Measurements from ENCODE around the gene BLM. TPM values are rescaled to one million over a fixed set of nuclear protein-coding genes. Genes with fewer than 3 reads are reported as not detected.

Gene BLM
- polyA plus RNA-seq, 2 of the 4 experiments (the other 2 are of a cell fraction): 10.5 to 15.2 TPM

- TF ChIP-seq, protein P1, sequence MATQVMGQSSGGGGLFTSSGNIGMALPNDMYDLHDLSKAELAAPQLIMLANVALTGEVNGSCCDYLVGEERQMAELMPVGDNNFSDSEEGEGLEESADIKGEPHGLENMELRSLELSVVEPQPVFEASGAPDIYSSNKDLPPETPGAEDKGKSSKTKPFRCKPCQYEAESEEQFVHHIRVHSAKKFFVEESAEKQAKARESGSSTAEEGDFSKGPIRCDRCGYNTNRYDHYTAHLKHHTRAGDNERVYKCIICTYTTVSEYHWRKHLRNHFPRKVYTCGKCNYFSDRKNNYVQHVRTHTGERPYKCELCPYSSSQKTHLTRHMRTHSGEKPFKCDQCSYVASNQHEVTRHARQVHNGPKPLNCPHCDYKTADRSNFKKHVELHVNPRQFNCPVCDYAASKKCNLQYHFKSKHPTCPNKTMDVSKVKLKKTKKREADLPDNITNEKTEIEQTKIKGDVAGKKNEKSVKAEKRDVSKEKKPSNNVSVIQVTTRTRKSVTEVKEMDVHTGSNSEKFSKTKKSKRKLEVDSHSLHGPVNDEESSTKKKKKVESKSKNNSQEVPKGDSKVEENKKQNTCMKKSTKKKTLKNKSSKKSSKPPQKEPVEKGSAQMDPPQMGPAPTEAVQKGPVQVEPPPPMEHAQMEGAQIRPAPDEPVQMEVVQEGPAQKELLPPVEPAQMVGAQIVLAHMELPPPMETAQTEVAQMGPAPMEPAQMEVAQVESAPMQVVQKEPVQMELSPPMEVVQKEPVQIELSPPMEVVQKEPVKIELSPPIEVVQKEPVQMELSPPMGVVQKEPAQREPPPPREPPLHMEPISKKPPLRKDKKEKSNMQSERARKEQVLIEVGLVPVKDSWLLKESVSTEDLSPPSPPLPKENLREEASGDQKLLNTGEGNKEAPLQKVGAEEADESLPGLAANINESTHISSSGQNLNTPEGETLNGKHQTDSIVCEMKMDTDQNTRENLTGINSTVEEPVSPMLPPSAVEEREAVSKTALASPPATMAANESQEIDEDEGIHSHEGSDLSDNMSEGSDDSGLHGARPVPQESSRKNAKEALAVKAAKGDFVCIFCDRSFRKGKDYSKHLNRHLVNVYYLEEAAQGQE (IDR thresholded peaks at IDR 0.05): no peak
Measured at GRCh38 chr15:90713081-90713480, 4.1 kb upstream of the BLM start (continued).

- TF ChIP-seq SREBF2 (IDR thresholded peaks at IDR 0.05) (no peak), HOXB5 (CRISPR knock-in tag; IDR thresholded peaks at IDR 0.05) (0 out of 2 replicates have a peak, but pooled peaks have one; percentile 46), HOXA7 (CRISPR knock-in tag; IDR thresholded peaks at IDR 0.05) (0 out of 2 replicates have a peak, but pooled peaks have one; percentile 44), HOXB13 (CRISPR knock-in tag; IDR thresholded peaks at IDR 0.05; ENCODE audit: low read depth) (0 out of 2 replicates have a peak, but pooled peaks have one; percentile 17), ATOH8 (CRISPR knock-in tag; IDR thresholded peaks at IDR 0.05; ENCODE audit: low read depth) (peak; percentile 73; the same call in 1 of the 2 replicates)
- Histone ChIP-seq H3K4me3 (peak overlapping the region; percentile 72), H3K27ac (peak overlapping the region; percentile 81 to 84), H3K4me2 (peak overlapping the region; percentile 74), H3K9me3 (no peaks in the 10 kb centered on the region), H3K4me1 (peaks cover 12% of the 10 kb centered on the region; the same call in 1 of the 3 replicates)
- whole genome bisulfite sequencing (ENCODE audit: missing lambda C conversion rate): 24% methylated on average over 14 of the region's 14 CpGs
- ChIA-PET CTCF (interaction anchor here (0.7 to 5.8 kb wide), 14 partner anchors 11 to 241 kb away, joined by 3 to 46 read pairs (median 4); partner anchors contain the start of gene FES), POLR2A (interaction anchor here (0.7 to 1.4 kb wide), 5 partner anchors 8 to 186 kb away, joined by 3 to 6 read pairs (median 5); no protein-coding TSS in a partner anchor)
- no peak for FAIRE-seq
- peak in 1 of 2 experiments; percentile 33; a peak in 2 of 6 replicates for ATAC-seq
- peak in 1 of 2 experiments; percentile 26 for DNase-seq (ENCODE audit: low read depth in 1 of 2, low spot score in 1 of 2)
Measured at GRCh38 chr15:90716317-90716975, 700 bp upstream of the BLM start.

DNA sequence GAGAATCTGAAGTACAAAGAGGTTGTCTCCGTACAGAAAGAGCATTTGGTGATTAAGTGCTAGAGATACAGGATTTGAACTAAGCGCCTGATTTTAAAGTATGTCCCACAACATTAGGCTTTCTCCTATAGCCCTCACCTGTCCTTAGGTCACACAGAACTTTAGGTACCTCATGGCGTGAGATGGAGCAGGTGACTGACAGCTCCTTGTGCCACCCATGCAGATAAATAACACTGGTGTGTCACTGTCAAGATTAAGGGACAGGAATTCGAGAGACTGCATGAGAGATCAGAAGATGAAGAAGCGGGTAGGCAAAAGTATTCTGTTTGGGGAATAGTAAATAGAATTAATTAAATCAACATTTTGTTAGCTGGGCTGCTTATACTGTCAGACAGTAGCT, 1.1 kb downstream of the BLM start:
- no peaks in the 10 kb centered on the region for H3K9me3 ChIP-seq
- 70% methylated on average over 5 of the region's 5 CpGs for WGBS (ENCODE audit: missing lambda C conversion rate)
- TF ChIP-seq CBX8 (IDR thresholded peaks at IDR 0.05): no peak
- TF ChIP-seq ZC3H11A (IDR thresholded peaks at IDR 0.05): no peak
- TF ChIP-seq, protein P2, sequence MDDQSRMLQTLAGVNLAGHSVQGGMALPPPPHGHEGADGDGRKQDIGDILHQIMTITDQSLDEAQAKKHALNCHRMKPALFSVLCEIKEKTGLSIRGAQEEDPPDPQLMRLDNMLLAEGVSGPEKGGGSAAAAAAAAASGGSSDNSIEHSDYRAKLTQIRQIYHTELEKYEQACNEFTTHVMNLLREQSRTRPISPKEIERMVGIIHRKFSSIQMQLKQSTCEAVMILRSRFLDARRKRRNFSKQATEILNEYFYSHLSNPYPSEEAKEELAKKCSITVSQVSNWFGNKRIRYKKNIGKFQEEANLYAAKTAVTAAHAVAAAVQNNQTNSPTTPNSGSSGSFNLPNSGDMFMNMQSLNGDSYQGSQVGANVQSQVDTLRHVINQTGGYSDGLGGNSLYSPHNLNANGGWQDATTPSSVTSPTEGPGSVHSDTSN (IDR thresholded peaks at IDR 0.05): no peak
- no peak for TF ChIP-seq HOXA7 (CRISPR knock-in tag; IDR thresholded peaks at IDR 0.05)
- no peak for TF ChIP-seq TP53 (CRISPR knock-in tag; IDR thresholded peaks at IDR 0.05)
- no peak for TF ChIP-seq RNF2 (IDR thresholded peaks at IDR 0.05; ENCODE audit: borderline replicate concordance, low read depth)
- no peak for TF ChIP-seq PHF8 (IDR thresholded peaks at IDR 0.05; ENCODE audit: borderline replicate concordance, low read depth)
- TF ChIP-seq HOXB5 (CRISPR knock-in tag; IDR thresholded peaks at IDR 0.05): no peak
- no peak for TF ChIP-seq HDAC2 (IDR thresholded peaks at IDR 0.05)
- ChIA-PET POLR2A (no interaction called here), CTCF (interaction anchor here (0.6 to 5.8 kb wide), 13 partner anchors 9 to 239 kb away, joined by 3 to 46 read pairs (median 4); partner anchors contain the start of gene FES)
- H3K4me2 ChIP-seq: peak overlapping the region; percentile 95
- no peak overlapping the region; a peak in 2 of 6 replicates for H3K27ac ChIP-seq
- ATAC-seq (no peak), FAIRE-seq (no peak), DNase-seq (ENCODE audit: low read depth in 1 of 2, low spot score in 1 of 2) (no peak)
- H3K4me1 ChIP-seq: peaks cover 12% of the 10 kb centered on the region; the same call in 1 of the 3 replicates
- H3K4me3 ChIP-seq: peak overlapping the region; percentile 72
